Stimulated activated CD4-positive, alpha-beta T cell treated with anti-CD3 and anti-CD28 coated beads, Interleukin-1b, Interleukin-23, amount 100 ng/mL, for 1 hour (primary cell): Measurements from ENCODE around the gene USP15.

ENCODE experiments used
- DNase-seq, 2 donors: peaks; one replicate each; pipeline ENCODE4 v3.0.0-alpha.2; 2020; ENCODE audit warnings: low read depth in 2 of 2

USP15 gene

DNA sequence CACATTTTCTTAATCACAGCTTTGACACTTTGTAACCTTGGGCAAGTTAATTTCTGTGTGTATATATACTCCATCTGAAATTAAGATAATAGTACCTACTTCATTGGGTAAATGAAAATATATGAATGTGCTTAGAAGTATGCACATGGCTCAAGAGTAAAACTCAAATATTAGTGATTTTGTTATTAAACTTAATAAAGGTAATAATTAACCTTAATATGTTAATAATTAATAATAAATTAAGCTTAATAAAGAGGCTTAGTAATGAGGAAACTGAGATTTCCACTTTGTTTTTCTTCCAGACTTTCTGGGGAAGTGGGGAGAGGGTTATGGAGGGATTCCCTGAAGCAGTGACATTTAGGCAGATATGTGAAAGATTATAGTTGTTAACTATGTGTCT lies 19.8 kb downstream of the USP15 start:
- no peak for DNase-seq

DNA sequence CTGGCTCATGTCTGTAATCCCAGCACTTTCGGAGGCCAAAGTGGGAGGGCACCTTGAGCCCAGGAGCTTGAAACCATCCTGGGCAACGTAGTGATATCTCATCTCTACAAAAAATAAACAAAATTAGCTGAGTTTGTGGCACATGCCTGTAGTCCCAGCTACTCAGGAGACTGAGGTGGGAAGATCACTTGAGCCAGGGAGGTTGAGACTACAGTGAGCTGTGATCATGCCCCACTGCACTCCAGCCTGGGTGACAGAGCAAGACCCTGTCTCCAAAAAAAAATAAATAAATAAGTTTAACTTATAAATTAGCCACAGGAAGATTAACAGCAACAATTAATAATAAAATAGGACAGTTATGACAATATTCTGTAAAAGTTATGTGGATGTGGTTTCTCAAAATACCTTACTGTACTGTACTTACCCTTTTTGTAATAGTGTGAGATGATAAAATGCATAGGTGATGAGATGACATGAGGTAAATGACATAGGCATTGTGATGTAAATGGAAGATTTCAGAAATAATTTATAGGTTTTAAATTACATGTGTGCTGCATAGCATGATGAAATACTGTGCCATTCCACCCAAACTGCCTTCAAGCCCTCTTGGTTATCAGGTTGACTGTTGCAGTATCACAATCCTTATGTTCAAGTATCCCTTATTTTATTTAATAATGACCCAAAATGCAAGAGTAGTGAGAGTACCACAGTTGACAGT lies 22.0 kb downstream of the USP15 start:
- DNase-seq = no peak

DNA sequence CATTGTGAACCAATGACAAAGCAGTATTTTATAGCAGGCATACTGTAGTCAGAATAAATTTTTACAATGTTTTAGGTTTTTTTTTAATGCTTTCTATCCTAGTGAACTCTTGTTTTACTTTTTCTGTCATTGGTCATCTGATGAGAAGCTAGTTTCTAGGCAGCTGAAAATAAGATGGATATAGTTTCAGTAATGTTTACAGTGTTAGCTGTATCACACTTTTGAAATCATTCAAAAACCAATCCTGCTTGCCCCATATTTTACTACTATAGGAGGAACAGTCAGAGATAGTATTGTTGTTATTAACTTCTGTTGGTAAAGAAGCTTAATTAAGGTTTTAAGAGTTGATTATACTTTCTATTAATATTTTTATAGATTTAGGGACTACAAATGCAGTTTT lies 24.5 kb downstream of the USP15 start:
- DNase-seq = no peak

DNA sequence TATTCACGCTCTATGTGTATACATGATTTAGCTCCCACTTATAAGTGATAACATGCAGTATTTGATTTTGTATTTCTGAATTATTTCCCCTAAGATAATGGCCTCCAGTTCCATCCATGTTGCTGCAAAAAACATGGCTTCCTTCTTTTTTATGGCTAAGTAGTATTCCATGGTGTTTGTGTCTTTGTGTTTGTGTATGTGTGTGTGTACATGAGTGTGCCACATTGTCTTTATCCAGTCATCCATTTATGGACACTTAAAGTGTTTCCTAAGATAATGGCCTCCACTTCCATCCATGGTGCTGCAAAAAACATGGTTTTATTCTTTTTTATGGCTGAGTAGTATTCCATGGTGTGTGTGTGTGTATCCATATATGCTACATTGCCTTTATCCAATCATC lies 25.1 kb downstream of the USP15 start:
- DNase-seq = no peak

DNA sequence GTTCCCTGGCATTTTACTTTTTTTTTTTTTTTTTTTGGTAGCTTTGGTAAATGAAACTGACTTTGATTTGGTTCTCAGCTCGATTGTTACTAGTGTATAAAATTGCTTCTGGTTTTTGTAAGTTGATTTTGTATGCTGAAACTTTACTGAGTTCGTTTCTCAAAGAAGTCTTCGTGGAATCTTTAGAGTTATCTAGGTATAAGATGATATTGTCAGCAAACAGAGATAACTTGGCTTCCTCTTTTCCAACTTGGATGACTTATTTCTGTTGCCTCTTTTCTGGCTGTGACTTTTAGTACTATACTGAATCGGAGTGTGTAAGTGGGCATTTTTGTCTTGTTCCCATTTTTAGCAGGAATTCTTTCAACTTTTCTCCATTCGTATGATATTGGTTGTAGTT lies 28.1 kb downstream of the USP15 start:
- DNase-seq = no peak

DNA sequence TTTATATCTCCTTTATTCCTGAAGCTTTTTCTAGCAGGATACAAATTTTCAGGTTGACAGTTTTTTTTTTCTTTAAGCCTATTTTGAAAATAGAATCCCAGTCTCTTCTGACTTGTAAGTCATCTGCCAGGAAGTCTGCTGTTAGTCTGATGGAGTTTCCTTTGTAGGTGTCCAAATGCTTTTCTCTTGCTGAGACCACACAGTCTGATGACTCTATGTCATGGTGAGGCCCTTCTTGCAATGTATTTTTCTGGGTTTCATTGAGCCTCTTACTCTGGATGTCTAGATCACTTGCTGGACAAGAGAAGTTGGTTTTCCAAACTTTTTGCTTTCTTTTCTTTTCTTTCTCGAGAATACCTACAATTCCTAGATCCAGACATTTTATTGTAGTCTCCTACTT lies 30.6 kb downstream of the USP15 start:
- DNase-seq = no peak

DNA sequence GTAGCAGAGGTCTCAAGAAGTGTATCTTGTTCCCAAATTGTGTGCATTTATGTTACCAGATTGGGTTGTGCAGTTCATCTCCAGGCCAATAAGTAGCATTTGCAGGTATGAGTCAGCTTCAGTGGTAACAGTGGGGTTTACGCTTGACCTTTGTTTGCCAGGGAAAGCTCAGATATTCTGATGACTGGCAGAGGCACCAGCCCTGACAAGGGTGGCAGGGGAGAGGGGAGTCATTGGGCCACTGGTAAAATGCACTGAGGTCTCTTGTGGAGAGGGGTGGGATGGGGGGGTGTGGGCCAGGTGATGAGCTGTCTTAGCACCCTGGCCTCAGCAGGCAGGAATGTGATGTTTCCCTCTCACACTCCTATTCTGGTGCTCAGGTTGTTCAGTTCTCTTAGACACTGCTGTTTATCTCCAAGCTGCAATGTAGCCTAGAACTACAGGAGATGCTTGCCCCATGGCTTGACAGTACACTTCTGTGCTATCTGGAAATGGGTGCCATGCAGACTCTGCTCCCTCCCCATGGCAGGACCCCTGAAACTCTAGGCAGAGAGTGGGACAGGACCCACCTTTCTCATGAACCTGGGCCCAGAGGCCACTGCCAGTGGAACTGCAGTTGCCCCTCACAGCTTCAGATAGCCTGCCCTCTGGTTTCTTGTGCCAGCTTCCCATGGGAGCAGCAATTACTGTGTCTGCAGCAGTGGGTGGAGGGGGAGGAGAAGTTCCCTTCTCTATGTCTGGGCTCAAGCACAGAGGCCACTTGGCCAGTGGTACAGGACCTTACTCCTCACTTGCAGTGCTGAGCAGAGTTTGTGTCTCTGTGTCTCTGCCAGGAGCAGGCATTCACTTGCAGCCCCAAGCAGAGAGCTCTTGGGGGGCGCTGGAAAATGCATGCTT lies 31.9 kb downstream of the USP15 start:
- DNase-seq = no peak

DNA sequence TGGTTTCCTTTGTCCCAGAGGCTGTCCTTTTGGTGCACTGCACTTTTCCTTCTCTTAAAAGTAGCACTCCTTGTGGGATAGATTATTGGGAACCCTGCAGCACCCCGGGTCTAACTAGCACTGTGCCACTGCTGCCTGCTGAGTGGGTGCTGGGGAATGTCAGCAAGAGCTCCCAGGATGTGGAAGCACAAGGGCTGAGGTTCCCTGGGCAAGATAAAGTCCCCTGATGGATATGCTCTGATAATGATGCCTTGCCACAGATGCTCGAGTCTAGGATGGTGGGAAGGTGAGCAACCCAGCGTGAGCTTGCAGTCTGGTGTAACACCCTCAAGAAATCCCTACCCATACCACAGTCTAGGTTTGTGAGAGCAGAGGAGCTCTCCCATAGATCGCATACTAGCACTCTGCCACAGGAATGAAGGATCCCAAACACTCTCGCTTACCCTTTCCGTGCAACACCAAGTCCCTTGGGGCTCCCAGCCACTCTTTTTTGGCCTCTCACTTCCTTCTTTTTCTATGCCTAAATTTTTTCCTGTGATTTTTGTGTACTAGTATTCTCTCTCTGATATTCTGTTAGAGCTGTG lies 32.6 kb downstream of the USP15 start:
- no peak for DNase-seq

DNA sequence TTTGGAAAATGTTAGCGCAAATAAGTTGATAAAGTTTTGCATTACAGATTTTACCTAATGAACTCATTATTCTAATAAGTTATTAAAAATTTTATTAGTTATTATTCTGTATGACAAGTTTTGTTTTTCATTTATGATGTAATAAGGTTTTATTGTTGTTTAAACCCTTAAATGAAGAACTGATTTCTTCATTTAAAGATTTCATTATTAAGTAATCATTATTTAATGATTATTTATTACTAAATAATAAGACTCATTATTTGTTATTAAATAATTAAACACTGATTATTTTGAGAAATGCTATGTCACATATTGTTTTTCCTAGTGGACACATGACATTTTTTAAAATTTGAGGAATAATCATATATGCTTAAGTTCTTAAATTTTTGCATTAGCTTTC lies 34.2 kb downstream of the USP15 start:
- no peak for DNase-seq

DNA sequence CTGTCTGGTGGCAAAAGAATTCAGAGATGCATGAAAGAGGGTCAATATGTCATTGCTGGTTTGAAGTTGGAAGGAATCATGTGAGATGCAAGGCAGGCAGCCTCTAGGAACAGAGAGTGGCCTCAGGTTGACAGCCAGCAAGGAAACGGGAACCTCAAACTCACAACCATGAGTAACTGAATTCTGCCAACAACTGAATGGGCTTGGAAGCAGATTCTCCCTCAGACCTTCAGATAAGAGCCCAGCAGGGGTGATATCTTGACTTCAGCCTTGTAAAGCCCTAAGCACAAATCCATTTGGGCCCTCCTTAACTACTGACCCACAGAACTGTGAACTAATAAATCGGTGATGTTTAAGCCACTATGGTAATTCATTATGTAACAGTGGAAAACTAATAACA lies 35.8 kb downstream of the USP15 start:
- no peak for DNase-seq

DNA sequence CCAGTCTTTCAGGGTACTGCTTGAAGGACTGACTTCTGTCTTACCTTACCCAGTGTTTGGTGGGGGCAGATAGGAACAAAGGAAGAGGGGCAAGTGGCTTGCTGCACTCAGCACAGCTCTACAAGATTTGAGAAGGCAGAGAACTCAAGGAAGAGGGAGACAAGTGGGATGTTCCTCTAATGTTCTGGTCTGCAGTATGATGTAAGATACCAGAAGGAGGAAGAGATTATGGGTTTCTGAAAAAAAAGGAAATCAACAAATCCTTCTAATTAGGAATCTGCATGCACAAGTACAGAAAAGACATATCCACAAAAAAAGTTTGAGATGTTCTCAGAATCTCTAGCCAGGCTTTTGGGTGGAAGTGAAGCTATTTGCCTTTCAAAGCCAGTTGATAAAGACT lies 37.1 kb downstream of the USP15 start:
- DNase-seq = no peak

DNA sequence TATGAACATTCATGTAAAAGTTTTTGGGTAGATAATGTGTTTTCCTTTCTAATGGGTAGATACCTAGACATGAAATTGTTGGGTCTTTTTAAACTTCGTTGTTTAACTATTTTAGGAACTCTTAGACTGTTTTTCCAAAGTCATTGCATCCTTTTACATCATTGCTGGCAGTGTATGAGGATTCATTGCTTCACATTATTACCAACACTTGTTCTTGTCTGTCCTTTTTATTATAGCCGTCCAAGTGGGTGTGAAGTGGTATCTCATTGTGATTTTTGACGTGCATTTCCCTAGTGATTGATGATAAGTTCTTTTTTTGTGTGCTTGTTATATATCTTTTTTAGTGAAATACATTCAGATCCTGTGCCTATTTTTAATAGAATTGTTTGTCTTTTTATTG lies 39.4 kb downstream of the USP15 start:
- DNase-seq = no peak

DNA sequence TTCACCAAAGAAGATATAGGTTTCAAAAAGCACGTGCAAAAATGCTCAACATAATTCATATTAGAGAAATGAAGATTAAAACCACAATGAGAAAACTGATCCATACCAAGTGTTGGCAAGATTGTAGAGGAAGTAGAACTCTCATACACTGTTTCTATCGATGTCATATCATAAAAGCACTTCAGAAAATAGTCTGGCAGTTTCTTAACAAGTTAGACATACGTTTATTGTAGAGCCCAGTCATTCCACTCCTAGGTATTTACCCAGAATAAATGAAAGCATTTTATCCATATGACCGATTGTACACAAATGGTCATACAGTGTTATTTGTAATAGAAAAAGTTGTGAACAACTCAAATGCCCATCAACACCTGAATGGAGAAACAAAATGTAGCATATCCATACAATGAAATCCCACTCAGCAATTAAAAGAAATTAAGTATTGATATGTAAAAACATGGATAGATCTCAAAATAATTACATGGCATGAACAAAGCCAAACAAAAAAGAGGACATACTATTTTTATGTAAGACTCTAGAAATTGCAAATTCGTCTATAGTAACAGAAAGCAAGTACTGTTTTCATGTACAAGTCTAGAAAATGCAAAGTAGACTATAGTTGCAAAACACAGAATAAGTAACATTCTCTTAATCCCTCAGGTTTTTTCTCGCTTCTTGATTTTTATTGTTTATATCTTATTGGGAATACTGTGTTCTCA lies 41.0 kb downstream of the USP15 start:
- no peak for DNase-seq

DNA sequence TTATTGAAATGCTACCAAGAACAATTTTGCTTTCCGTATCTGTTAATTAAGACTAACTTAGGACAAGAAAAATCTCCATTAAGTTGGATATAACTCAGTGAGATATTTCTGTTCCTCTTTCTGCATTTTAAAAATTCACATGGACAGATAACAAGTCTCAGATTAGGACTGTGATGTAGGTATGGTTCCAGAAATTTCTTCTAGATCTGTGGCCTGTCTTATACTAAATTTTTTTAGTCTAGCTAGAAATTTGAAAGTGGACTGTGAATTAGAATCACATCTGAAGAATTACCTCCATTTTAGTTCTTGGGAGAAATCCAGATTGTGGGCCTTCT lies 41.6 kb downstream of the USP15 start:
- DNase-seq = no peak

DNA sequence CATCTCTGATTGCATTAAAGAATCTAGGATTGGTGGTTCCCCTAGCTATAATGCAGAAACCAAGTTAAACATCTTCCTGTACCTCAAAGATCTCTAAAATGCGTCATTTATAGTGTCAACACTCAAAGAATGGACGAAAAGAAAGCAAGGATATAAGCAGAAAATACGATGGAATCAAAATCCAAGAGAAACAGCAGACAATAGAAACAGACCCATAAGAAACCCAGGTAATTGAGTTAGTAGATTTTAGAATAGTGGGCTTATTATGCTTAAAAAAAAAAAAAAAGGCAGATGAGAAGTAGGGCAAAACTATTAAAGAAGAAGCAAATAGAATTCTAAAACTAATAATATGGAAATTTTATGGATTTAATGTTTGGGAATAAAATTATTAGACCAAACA lies 44.4 kb downstream of the USP15 start:
- DNase-seq = no peak

DNA sequence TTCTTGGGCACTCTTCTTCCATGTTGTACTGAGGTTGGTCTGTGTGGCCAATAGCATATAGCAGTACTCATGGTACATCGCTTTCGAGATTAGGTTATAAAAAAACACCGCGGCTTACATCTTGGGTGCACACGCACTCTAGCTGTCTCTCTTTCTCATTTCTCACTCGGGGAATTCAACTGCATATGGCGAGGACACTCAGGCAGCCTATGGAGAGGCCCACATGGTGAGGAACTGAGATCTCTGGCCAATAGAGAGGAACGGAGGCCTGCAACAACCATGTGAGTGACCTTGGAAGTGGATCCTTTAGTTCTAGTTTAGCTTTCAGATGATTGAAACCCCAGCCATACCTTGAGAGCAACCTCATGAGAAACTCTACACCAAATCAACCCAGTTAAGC lies 45.6 kb downstream of the USP15 start:
- DNase-seq = no peak

DNA sequence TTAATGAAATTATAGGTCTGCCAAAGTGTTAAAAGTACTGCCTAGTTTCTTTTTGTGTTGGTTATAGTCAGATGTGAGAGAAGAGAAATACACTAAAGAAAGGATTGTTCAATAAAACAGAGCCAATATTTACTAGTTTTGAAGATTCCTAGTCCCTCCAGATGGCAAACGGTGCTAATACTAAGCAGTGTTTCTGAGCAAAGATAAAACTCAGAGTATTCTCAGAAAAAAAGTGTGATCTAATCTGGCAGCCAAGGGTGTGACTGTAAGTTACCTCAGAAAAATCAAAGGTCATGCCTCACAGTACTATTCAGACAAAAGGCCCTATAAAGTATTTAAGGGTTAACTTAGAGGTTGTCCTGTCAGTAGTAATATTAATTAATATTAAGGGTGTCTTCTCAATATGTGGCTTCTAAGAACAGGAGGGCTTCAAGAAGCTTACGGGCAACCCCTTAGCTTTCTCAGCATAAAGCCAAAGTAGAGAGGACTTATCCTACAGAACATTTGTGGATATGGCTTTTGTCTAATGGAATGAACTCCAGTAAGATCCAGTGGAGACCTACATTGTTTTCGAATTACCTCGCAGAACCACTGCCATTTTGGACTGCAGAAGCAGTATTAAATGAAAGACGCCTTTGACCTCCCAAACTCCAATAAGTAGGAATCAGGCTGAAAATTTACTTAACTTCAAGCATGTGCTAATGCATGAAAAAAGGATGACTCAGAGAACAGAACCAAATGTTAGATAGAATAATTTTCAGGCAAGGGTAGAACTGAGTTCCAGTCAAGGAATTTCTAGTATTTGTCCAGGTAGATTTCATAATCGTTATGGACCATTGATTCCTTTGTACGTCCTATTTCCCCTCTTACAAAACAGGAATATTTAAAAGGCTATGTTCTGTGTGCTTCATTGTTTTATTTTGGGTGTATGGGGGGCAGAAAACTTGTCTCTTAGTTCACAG lies 46.6 kb downstream of the USP15 start:
- DNase-seq = no peak

DNA sequence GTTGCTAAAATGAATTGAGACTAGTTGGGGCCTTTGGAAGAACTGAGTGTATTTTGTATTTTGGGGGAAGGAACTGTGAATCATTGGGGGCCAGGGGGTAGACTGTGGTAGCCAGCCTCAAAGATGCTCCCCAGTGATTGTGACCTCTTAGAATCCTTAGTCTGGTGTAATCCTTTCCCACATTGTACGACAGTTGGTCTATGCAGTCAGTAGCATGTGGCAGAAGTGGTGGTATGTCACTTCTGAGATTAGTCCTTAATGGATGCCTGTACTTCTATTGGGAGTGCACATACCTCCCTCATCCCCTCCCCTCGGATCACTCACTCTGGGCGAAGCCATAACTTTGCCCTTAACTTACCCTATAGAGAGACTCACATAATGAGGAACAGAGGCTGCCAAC lies 48.0 kb downstream of the USP15 start:
- DNase-seq = no peak

DNA sequence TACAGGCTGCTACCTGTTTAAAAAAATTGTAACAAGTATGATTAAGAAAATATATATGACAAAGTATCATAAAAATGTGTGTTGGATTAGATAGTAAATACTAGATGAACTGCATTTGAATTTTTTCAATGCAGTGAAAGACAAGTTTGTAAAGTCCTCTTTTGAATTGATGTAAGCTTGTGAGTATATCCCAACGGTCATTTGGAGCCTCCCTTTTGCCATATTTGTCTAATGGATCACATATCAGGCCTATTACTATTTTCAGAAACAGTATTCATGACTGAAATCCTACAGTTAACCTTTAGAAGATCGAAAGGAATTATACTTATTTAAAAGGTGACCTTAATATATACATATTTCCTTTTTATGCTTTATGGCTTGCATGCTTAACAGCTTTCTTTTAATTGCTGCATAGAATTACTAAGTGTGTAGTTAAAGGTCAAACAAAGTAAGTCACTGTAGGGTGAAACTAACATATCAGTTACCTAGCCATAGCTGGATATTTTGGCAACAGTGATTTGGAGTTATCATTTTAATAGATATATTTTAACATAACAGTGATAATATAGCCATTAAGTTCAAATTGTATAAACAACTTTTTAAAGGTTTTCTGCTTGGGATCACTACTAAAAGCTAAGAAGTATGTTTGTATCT lies 53.6 kb downstream of the USP15 start:
- DNase-seq = no peak

DNA sequence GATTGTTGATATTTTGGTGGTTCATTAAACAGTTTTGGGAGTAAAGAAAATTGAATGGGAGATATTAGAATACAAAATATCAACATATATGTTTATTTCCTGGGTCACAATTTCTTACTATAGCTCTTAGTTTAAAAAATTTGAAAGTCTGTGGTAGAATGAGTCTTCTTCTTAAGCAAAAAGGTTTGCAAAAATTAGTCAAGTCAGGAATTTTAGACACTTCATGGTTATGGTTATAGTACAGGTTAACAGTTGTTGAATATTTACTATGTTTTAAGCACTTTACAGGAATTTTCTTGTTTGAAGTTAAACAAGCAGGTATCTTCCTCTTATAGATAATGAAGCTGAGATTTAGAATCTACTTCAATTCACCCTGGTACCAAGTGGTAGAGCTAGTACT lies 56.8 kb downstream of the USP15 start:
- DNase-seq = no peak

DNA sequence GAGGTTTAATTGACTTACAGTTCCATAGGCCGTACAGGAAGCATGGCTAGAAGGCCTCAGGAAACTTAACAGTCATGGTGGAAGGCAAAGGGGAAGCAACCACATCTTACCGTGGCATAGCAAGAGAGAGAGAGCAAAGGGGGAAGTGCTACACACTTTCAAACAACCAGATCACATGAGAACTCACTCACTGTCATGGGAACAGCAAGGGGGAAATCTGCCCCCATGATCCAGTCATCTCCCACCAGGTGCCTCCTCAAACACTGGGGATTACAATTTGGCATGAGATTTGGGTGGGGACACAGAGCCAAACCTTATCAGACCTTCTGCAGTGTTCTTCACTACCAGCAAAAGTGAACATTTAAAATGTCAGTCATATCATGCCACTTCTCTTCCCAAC lies 58.9 kb downstream of the USP15 start:
- no peak for DNase-seq
